ENCODE data around the gene TRMT1. TPM values are rescaled to one million over a fixed set of nuclear protein-coding genes. Genes with fewer than 3 reads are reported as not detected.
A peak's percentile ranks its signal among the peaks of the same experiment; 100 is the strongest.

TRMT1 gene
- total RNA-seq, 1 experiment from 2014 or later, result 52.0 TPM

- H3K4me3 ChIP-seq (ENCODE audit: low read depth in 2 of 2, low read length in 2 of 2), result peak overlapping the region; percentile 18 to 32
- H3K36me3 ChIP-seq (ENCODE audit: control insufficient read depth, insufficient read depth, low read length), result 0 out of 2 replicates have a peak, but pooled peaks cover under 1% of the 10 kb centered on the region
- CTCF ChIA-PET, result no interaction called here
- H3K4me1 ChIP-seq (ENCODE audit: control insufficient read depth, insufficient read depth, low read length), result peaks cover 9% of the 10 kb centered on the region
- H3K27me3 ChIP-seq (ENCODE audit: control insufficient read depth, insufficient read depth, low read length), result no peaks in the 10 kb centered on the region
- H3K9me3 ChIP-seq (ENCODE audit: control insufficient read depth, insufficient read depth, low read depth, low read length), result no peaks in the 10 kb centered on the region
- POLR2A ChIA-PET, result no interaction called here
- no peak for DNase-seq (ENCODE audit: low read depth, low spot score)
- TF ChIP-seq TCF7L2 (IDR thresholded peaks at IDR 0.05; ENCODE audit: low read depth, low read length), result no peak
- no peak for TF ChIP-seq CTCF (IDR thresholded peaks at IDR 0.05)
- no peak for TF ChIP-seq POLR2AphosphoS5 (IDR thresholded peaks at IDR 0.05; ENCODE audit: low read depth, low read length)
- no peak for TF ChIP-seq REST (IDR thresholded peaks at IDR 0.05; ENCODE audit: insufficient read depth in 1 of 2, low read depth in 2 of 2, low read length in 1 of 2)
- no peak for TF ChIP-seq SIN3A (IDR thresholded peaks at IDR 0.05; ENCODE audit: borderline replicate concordance, insufficient read depth, low read depth, low read length)
- in situ Hi-C loops (cut with HindIII; ENCODE audit: low pct_unique_long_range_greater_than_20kb, low sequenced_read_pairs), result no loop called here
- peak overlapping the region; percentile 2; the same call in 1 of the 2 replicates for H3K27ac ChIP-seq (ENCODE audit: low read length)
- intact Hi-C loops (cut with micrococcal nuclease; ENCODE audit: unreplicated experiment), result no loop called here
- peak; percentile 71 for ATAC-seq
- no TSS peak for BruUV-seq (replicated peaks)
These were observed 14.2 kb downstream of the TRMT1 start for GRCh38 chr19:13102416-13102665.

GRCh38 chr19:13101590-13102415, 14.7 kb downstream of the TRMT1 start:
- H3K9me3 ChIP-seq (ENCODE audit: control insufficient read depth, insufficient read depth, low read depth, low read length), result no peaks in the 10 kb centered on the region
- H3K4me3 ChIP-seq (ENCODE audit: low read depth in 2 of 2, low read length in 2 of 2), result no peak overlapping the region; a peak in 1 of 4 replicates
- H3K36me3 ChIP-seq (ENCODE audit: control insufficient read depth, insufficient read depth, low read length), result no peaks in the 10 kb centered on the region
- BruUV-seq (replicated peaks), result no TSS peak
- TF ChIP-seq SIN3A (IDR thresholded peaks at IDR 0.05; ENCODE audit: borderline replicate concordance, insufficient read depth, low read depth, low read length) (no peak), CTCF (IDR thresholded peaks at IDR 0.05) (peak; percentile 23; the same call in 1 of the 2 replicates)
- in situ Hi-C loops (cut with HindIII; ENCODE audit: low pct_unique_long_range_greater_than_20kb, low sequenced_read_pairs) (no loop called here), intact Hi-C loops (cut with micrococcal nuclease; ENCODE audit: unreplicated experiment) (no loop called here)
- H3K4me1 ChIP-seq (ENCODE audit: control insufficient read depth, insufficient read depth, low read length), result peaks cover 10% of the 10 kb centered on the region
- ATAC-seq (peak; percentile 7; the same call in 1 of the 2 replicates), DNase-seq (ENCODE audit: low read depth, low spot score) (no peak)
- POLR2A ChIA-PET, result no interaction called here
- H3K27ac ChIP-seq (ENCODE audit: low read length), result peak overlapping the region; percentile 2; the same call in 1 of the 2 replicates
- CTCF ChIA-PET, result interaction anchor here (0.7 to 1.2 kb wide), 2 partner anchors 9 to 124 kb away, joined by 3 to 6 read pairs; no protein-coding TSS in a partner anchor
- H3K27me3 ChIP-seq (ENCODE audit: control insufficient read depth, insufficient read depth, low read length), result no peaks in the 10 kb centered on the region

Measured in Panc1 (cell line).